Keratinocyte (primary cell): ENCODE results near the gene ANKMY1. TPM values are rescaled to one million over a fixed set of nuclear protein-coding genes. Genes with fewer than 3 reads are reported as not detected.

Experiments
- DNase-seq: peaks from one replicate; pipeline ENCODE4 v3.0.0-alpha.2; 2011; ENCODE audit warnings: low read depth, missing footprints, low spot score
- FAIRE-seq: peaks from 2 replicates; lab custom pipeline; 2011; peaks lifted over from hg19 to GRCh38; lab: Jason Lieb, UNC
- H2AFZ ChIP-seq: 2 replicates; pipeline ENCODE4 v1.6.0; 2012; ENCODE audit warnings: low read length, control low read depth, inconsistent platforms; ENCODE audit not compliant: control insufficient read depth
- H3K27ac ChIP-seq: 2 replicates; pipeline ENCODE4 v1.5.1; 2011; ENCODE audit warnings: low read length; ENCODE audit not compliant: control insufficient read depth, insufficient read depth
- H3K27me3 ChIP-seq: 3 replicates; pipeline ENCODE4 v1.6.0; 2011; ENCODE audit warnings: low read length; ENCODE audit not compliant: control insufficient read depth, insufficient read depth; ENCODE audit errors: extremely low read depth
- H3K36me3 ChIP-seq, 2 experiments: 2 replicates in 1 of 2; 3 replicates in 1 of 2; pipeline ENCODE4 v1.5.1; 2011; ENCODE audit warnings: low read length in 2 of 2, mild to moderate bottlenecking in 1 of 2; ENCODE audit not compliant: control insufficient read depth in 2 of 2, insufficient read depth in 2 of 2; ENCODE audit errors: extremely low read depth in 1 of 2
- H3K4me1 ChIP-seq: 3 replicates; pipeline ENCODE4 v1.5.1; 2011; ENCODE audit warnings: low read length; ENCODE audit not compliant: control insufficient read depth, insufficient read depth; ENCODE audit errors: extremely low read depth
- H3K4me2 ChIP-seq: 3 replicates; pipeline ENCODE4 v1.6.0; 2011; ENCODE audit warnings: low read depth, low read length; ENCODE audit not compliant: control insufficient read depth, insufficient read depth; ENCODE audit errors: extremely low read depth
- H3K4me3 ChIP-seq, 3 experiments: fragments of 200-600 bp in 1 of 3; sonication (generic) in 1 of 3; 2 replicates in 2 of 3; 3 replicates in 1 of 3; pipeline ENCODE4 v1.5.1; 2011 to 2016; ENCODE audit warnings: low read length in 3 of 3, mild to moderate bottlenecking in 3 of 3, control low read depth in 2 of 3, inconsistent platforms in 1 of 3, low read depth in 1 of 3, mixed read lengths in 1 of 3, mixed run types in 1 of 3, moderate library complexity in 1 of 3; ENCODE audit not compliant: control insufficient read depth in 2 of 3, insufficient read depth in 2 of 3; ENCODE audit errors: extremely low read depth in 1 of 3
- H3K79me2 ChIP-seq: 2 replicates; pipeline ENCODE4 v1.6.0; 2012; ENCODE audit warnings: low read length; ENCODE audit not compliant: control insufficient read depth, insufficient read depth
- H3K9ac ChIP-seq: 3 replicates; pipeline ENCODE4 v1.6.0; 2011; ENCODE audit warnings: low read length; ENCODE audit not compliant: control insufficient read depth, insufficient read depth; ENCODE audit errors: extremely low read depth
- H3K9me1 ChIP-seq: 3 replicates; pipeline ENCODE4 v1.6.0; 2011; ENCODE audit warnings: low read length; ENCODE audit not compliant: control insufficient read depth, insufficient read depth; ENCODE audit errors: extremely low read depth
- H3K9me3 ChIP-seq: 2 replicates; pipeline ENCODE4 v1.5.1; 2012; ENCODE audit warnings: low read depth, low read length; ENCODE audit not compliant: control insufficient read depth
- H4K20me1 ChIP-seq: 3 replicates; pipeline ENCODE4 v1.6.0; 2011; ENCODE audit warnings: low read length; ENCODE audit not compliant: control insufficient read depth, insufficient read depth; ENCODE audit errors: extremely low read depth
- CTCF ChIP-seq, 3 experiments: IDR thresholded peaks in 1 of 3; conservative IDR thresholded peaks in 1 of 3; optimal IDR thresholded peaks in 1 of 3; 2 replicates in 2 of 3; 3 replicates in 1 of 3; pipeline versions ENCODE3 to v1.5.1; 2011; ENCODE audit warnings: low read length in 3 of 3, mild to moderate bottlenecking in 3 of 3, moderate library complexity in 2 of 3, control low read depth in 1 of 3, inconsistent platforms in 1 of 3; ENCODE audit not compliant: insufficient read depth in 2 of 3; ENCODE audit errors: extremely low read depth in 1 of 3
- EZH2 ChIP-seq: IDR thresholded peaks from one replicate; pipeline ENCODE4 v1.6.1; 2012; ENCODE audit warnings: inconsistent platforms, mild to moderate bottlenecking, low read length, moderate library complexity
- dilution Hi-C: fragments of 300-500 bp; cut with MboI; formaldehyde crosslinking; loops from one replicate; pipeline ENCODE4 v1.7.0; 2020; ENCODE audit warnings: low sequenced_read_pairs; ENCODE audit not compliant: extremely low pct_ligation_motif_present
- polyA plus RNA-seq, 5 experiments: library from polyadenylated mRNA; depleted of rRNA in 3 of 5; stranded (reverse) in 3 of 5; stranded (forward) in 1 of 5; unstranded in 1 of 5; fragments of >200 nt; gene quantifications; 1 replicate in 1 of 5; 2 replicates in 3 of 5; 3 replicates in 1 of 5; pipeline versions ENCODE4 v1.2.1 to v1.2.3, GENCODE V29; 2011 to 2012; ENCODE audit warnings: missing spikeins in 2 of 5, low read depth in 1 of 5, low replicate concordance in 1 of 5

The ANKMY1 gene
- polyA plus RNA-seq, 1 donor (not counting 4 experiments of a cell fraction or from before 2014, with no cell fraction given) = 3.3 TPM

GRCh38 chr2:240532031-240532775 is 25.6 kb downstream of the ANKMY1 start:
- Histone ChIP-seq H3K27me3 (no peaks in the 10 kb centered on the region), H3K36me3 (peaks cover 0 to 4% of the 10 kb centered on the region in 2 experiments), H4K20me1 (no peaks in the 10 kb centered on the region), H3K9me1 (no peaks in the 10 kb centered on the region), H3K27ac (no peak overlapping the region), H3K4me2 (no peak overlapping the region), H3K79me2 (no peaks in the 10 kb centered on the region), H3K4me1 (no peaks in the 10 kb centered on the region), H2AFZ (no peak overlapping the region), H3K9me3 (peaks cover 6% of the 10 kb centered on the region), H3K4me3 (no peak overlapping the region), H3K9ac (no peak overlapping the region)
- no peak for DNase-seq
- TF ChIP-seq EZH2 (no peak), CTCF (optimal IDR thresholded peaks at IDR 0.05 in 1 of 3, IDR thresholded peaks at IDR 0.05 in 1 of 3, conservative IDR thresholded peaks at IDR 0.05 in 1 of 3; ENCODE audit: extremely low read depth in 1 of 3, insufficient read depth in 2 of 3, low read length in 3 of 3) (no peak)
- peak; percentile 49 for FAIRE-seq
- dilution Hi-C loops = no loop called here

- peaks cover 0 to 4% of the 10 kb centered on the region in 2 experiments for H3K36me3 ChIP-seq
- no peaks in the 10 kb centered on the region for H3K79me2 ChIP-seq
- H3K27ac ChIP-seq = no peak overlapping the region
- TF ChIP-seq EZH2 (no peak), CTCF (optimal IDR thresholded peaks at IDR 0.05 in 1 of 3, IDR thresholded peaks at IDR 0.05 in 1 of 3, conservative IDR thresholded peaks at IDR 0.05 in 1 of 3; ENCODE audit: extremely low read depth in 1 of 3, insufficient read depth in 2 of 3, low read length in 3 of 3) (no peak)
- H3K4me2 ChIP-seq = no peak overlapping the region
- no peak overlapping the region for H3K9ac ChIP-seq
- no peaks in the 10 kb centered on the region for H4K20me1 ChIP-seq
- no peaks in the 10 kb centered on the region for H3K4me1 ChIP-seq
- dilution Hi-C loops = no loop called here
- H3K4me3 ChIP-seq = no peak overlapping the region
- no peak overlapping the region for H2AFZ ChIP-seq
- H3K9me1 ChIP-seq = no peaks in the 10 kb centered on the region
- H3K9me3 ChIP-seq = peaks cover 6% of the 10 kb centered on the region
- no peak for DNase-seq
- no peak for FAIRE-seq
- H3K27me3 ChIP-seq = no peaks in the 10 kb centered on the region
Measured at GRCh38 chr2:240531038-240531437, 26.8 kb downstream of the ANKMY1 start.
